NB4 (cell line): ENCODE data around the gene NLRC3.

Experiments
- POLR2A ChIP-seq: IDR thresholded peaks from 2 replicates; pipeline ENCODE4 v1.6.1; 2011; ENCODE audit warnings: mild to moderate bottlenecking; ENCODE audit not compliant: insufficient read length; ENCODE audit errors: extremely low read depth
- TF ChIP-seq, protein P1 (sequence below): IDR thresholded peaks from one replicate; pipeline ENCODE4 v1.5.1; 2012; ENCODE audit warnings: low read depth, low read length
- TF ChIP-seq, protein P2 (sequence below): IDR thresholded peaks from 2 replicates; pipeline ENCODE4 v1.6.1; 2011; ENCODE audit warnings: low read depth, low read length

DNA sequence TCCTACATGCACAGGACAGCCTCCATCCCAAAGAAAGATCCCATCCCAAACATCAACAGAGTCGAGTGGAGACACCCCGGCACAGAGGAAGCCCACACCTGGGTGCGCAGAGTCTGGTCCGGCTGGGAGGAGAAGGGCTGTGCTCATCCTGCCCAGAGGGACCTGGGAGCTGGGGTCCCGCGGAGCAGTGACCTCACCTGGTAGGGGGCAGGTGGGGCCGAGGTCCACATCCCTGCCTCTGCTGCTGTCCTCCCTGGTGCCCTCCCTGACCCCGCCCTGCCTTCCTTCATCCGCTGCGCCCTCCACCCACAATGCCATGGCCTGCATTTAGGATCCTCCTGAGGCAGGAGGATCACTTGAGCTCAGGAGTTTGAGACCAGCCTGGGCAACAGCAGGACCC lies 84.8 kb downstream of the NLRC3 start:
- no peak for TF ChIP-seq POLR2A
- TF ChIP-seq, protein P1, sequence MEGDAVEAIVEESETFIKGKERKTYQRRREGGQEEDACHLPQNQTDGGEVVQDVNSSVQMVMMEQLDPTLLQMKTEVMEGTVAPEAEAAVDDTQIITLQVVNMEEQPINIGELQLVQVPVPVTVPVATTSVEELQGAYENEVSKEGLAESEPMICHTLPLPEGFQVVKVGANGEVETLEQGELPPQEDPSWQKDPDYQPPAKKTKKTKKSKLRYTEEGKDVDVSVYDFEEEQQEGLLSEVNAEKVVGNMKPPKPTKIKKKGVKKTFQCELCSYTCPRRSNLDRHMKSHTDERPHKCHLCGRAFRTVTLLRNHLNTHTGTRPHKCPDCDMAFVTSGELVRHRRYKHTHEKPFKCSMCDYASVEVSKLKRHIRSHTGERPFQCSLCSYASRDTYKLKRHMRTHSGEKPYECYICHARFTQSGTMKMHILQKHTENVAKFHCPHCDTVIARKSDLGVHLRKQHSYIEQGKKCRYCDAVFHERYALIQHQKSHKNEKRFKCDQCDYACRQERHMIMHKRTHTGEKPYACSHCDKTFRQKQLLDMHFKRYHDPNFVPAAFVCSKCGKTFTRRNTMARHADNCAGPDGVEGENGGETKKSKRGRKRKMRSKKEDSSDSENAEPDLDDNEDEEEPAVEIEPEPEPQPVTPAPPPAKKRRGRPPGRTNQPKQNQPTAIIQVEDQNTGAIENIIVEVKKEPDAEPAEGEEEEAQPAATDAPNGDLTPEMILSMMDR, result no peak
- TF ChIP-seq, protein P2, sequence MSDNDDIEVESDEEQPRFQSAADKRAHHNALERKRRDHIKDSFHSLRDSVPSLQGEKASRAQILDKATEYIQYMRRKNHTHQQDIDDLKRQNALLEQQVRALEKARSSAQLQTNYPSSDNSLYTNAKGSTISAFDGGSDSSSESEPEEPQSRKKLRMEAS, result no peak
